AG04449 (cell line): Measurements from ENCODE around the gene EMILIN3.

ENCODE experiments used
- CTCF ChIA-PET: fragments of 350-600 bp; formaldehyde crosslinking; extraction: SDS; loops from one replicate; lab custom pipeline; 2021; ENCODE audit warnings: antibody characterized with exemption; lab: Yijun Ruan, JAX
- POLR2A ChIA-PET: fragments of 400-600, 350-600 bp; formaldehyde crosslinking; extraction: SDS; loops from one replicate; lab custom pipeline; 2020; ENCODE audit warnings: antibody characterized with exemption, inconsistent platforms; lab: Yijun Ruan, JAX
- DNase-seq: peaks from one replicate; pipeline ENCODE4 v3.0.0-alpha.2; 2010; ENCODE audit warnings: low read depth, low spot score
- H3K4me3 ChIP-seq: 2 replicates; pipeline ENCODE4 v1.5.1; 2011; ENCODE audit warnings: low read depth, mild to moderate bottlenecking, control low read depth, low read length
- TF ChIP-seq, protein P1 (sequence below): IDR thresholded peaks from one replicate; pipeline ENCODE4 v1.5.1; 2011; ENCODE audit warnings: mild to moderate bottlenecking, moderate library complexity, low read length, control low read depth, inconsistent platforms; ENCODE audit not compliant: insufficient read depth; ENCODE audit errors: missing control alignments

EMILIN3 gene, protein sequence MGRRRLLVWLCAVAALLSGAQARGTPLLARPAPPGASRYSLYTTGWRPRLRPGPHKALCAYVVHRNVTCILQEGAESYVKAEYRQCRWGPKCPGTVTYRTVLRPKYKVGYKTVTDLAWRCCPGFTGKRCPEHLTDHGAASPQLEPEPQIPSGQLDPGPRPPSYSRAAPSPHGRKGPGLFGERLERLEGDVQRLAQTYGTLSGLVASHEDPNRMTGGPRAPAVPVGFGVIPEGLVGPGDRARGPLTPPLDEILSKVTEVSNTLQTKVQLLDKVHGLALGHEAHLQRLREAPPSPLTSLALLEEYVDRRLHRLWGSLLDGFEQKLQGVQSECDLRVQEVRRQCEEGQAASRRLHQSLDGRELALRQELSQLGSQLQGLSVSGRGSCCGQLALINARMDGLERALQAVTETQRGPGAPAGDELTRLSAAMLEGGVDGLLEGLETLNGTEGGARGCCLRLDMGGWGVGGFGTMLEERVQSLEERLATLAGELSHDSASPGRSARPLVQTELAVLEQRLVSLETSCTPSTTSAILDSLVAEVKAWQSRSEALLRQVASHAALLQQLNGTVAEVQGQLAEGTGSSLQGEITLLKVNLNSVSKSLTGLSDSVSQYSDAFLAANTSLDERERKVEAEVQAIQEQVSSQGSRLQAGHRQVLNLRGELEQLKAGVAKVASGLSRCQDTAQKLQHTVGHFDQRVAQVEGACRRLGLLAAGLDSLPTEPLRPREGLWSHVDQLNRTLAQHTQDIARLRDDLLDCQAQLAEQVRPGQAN

DNA sequence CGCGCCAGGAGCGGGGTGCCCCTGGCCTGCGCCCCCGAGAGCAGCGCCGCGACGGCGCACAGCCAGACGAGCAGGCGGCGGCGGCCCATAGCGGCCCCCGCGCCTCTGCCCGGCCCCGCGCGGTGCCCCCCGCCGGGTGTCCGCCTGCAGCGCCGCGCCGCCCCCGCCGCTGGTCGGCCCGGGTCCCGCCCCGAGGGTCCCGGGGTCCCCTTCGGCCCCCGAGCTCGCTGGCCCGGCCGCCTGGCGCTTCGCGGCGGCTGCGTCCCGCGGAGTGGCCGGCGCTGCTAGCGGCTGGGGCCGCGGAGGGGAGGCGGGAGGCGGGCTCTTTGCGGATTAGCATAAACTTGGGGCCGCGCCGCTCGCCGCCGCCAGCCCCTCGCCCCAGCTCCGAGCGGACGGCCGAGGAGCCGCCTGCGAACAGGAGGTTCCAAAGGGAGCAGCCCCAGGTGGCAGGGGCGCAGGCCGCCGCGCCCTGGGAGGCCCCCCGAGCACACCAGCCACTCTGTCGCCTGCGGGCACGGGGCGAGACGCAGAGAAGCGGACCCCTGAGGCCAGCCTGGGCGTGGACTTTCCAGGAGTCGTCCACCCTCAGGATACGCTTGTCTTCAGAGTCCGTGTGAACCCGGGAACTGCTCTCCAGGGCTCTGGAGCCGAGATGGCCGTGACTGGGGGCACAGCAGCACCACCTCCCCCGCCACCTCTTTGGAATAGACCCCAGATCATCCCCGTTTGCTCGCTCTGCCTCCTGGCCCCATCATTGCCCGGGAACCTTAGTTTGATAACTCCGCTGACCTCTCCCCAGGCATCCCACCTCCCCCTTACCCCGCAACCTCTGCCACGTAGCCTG is at the start of gene EMILIN3:
TSS of gene EMILIN3 (minus strand) at position 273 of the 847 bp plus-strand sequence. CDS start at position 89, 184 bp downstream.
- TF ChIP-seq, protein P1, sequence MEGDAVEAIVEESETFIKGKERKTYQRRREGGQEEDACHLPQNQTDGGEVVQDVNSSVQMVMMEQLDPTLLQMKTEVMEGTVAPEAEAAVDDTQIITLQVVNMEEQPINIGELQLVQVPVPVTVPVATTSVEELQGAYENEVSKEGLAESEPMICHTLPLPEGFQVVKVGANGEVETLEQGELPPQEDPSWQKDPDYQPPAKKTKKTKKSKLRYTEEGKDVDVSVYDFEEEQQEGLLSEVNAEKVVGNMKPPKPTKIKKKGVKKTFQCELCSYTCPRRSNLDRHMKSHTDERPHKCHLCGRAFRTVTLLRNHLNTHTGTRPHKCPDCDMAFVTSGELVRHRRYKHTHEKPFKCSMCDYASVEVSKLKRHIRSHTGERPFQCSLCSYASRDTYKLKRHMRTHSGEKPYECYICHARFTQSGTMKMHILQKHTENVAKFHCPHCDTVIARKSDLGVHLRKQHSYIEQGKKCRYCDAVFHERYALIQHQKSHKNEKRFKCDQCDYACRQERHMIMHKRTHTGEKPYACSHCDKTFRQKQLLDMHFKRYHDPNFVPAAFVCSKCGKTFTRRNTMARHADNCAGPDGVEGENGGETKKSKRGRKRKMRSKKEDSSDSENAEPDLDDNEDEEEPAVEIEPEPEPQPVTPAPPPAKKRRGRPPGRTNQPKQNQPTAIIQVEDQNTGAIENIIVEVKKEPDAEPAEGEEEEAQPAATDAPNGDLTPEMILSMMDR, result no peak
- H3K4me3 ChIP-seq, result peak within 1 kb of the TSS; percentile 12
- no peak for DNase-seq
- ChIA-PET POLR2A (no interaction called here), CTCF (interaction anchor here (1.0 kb wide), 1 partner anchor 14 kb away, joined by 3 read pairs; no protein-coding TSS in a partner anchor)

DNA sequence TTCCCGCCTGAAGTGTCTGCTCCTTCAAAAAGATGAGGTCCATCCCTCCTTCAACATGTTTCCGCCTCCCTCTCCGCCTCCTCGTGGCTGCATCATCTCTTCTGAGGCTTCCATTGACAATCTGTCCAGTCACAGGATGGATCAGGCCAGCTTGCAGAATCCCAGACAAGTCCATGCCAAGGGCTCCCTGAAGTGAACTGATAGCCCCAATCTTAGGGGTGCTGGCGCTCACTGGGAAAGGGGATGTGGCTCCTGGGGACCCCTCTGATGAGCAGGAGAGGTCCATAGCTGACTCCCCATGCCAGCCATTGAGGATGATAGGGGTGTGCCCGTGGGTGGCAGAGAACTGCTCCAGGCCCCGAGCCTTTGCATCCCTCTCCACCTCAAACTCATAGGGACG is 48.6 kb upstream of the EMILIN3 start:
- CTCF ChIA-PET, result interaction anchor here (0.9 to 4.6 kb wide), 4 partner anchors 11 to 282 kb away, joined by 3 to 21 read pairs (median 3); no protein-coding TSS in a partner anchor
- POLR2A ChIA-PET, result no interaction called here
- DNase-seq, result no peak
- H3K4me3 ChIP-seq, result no peak overlapping the region
- TF ChIP-seq, protein P1, result no peak

DNA sequence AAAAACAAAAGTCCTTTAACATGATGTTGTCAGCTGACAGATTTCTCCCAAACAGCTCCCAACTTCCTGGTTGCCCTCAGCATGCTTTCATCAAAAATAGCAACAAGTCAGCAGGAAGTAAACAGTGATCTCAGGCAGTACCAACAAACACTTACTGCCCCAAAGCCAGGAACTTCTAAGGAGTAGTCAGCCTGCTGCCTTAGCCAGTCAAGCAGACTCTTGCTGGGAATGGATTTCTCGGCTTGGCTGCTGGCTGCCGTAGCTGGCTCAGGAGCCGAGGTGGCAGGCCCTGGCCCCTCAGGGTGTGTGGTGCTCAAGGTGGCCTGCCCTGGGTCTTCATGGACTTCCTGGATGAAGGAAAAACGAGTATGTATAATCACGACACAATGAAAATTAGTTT is 46.6 kb upstream of the EMILIN3 start:
- DNase-seq, result no peak
- TF ChIP-seq, protein P1, result no peak
- POLR2A ChIA-PET, result no interaction called here
- CTCF ChIA-PET, result interaction anchor here (0.7 to 8.4 kb wide), 6 partner anchors 10 to 444 kb away, joined by 3 to 172 read pairs (median 30); partner anchors contain the start of gene LPIN3
- no peak overlapping the region for H3K4me3 ChIP-seq

DNA sequence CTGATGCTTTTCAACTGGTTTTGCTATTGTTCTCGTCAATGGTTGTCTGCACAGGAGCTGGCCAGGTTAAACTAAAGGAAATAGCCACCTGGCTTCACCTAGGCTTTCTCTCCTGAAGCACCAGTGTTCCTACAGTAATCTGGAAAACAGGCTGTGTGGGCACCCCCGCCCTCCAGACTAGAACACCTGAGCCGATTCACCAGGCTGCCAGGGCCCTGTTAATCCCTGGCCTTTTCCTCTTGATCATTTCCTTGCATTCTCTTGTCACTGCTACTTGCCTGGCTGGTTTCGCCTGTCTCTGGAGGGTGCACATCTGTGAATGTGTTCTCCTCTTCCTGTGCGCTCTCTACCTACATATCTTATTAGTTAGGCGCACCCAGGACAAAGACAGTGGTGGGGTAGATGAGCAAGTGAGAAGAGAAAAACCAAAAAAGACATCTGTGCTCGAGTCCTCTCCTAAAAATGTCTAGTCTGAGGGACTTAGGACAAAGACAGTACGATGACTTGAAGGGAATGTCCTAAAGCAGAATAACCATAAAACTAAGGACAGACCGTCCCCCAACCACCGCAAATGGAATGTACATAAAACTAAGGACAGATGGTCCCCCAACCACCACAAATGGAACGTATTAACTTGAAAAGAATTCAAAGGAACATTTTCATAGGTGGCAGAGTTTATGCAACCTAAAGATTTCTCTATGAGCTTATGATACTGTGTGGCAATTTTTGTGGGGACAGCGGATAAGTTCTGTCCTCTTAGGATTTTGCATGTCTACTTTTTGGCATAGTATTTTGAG is 45.9 kb upstream of the EMILIN3 start:
- H3K4me3 ChIP-seq, result no peak overlapping the region
- POLR2A ChIA-PET, result no interaction called here
- TF ChIP-seq, protein P1, result no peak
- CTCF ChIA-PET, result interaction anchor here (1.0 to 8.4 kb wide), 12 partner anchors 9 to 445 kb away, joined by 3 to 172 read pairs (median 8); partner anchors contain the start of gene LPIN3
- DNase-seq, result no peak

DNA sequence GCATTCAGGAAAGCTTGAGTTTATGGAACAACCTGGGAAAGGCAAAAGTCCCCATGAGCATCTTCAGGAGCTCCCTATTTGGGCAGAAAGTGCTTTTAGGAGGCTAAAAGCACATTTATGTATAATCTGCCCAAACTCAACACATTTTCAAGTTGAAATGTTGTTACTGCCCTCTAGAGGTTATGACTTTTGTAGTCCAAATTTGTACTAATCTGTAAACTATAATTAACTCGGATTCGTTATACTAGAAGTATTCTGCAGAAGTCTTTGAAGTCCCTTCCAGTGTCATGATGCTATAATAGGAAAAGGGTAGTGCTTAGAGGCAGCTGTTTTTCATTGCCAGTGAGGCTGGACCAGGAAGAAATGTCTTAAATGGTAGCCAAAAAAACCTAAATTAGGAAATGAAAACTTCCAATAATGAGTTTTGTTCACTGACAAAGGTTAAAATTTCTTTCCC is 44.8 kb upstream of the EMILIN3 start:
- ChIA-PET POLR2A (no interaction called here), CTCF (interaction anchor here (0.6 to 8.4 kb wide), 49 partner anchors 8 to 445 kb away, joined by 3 to 172 read pairs (median 4); partner anchors contain the start of genes CHD6 and LPIN3)
- TF ChIP-seq, protein P1, result peak; percentile 19
- H3K4me3 ChIP-seq, result no peak overlapping the region
- no peak for DNase-seq
